ENCODE measurements around the gene CNNM4.

The CNNM4 gene

GRCh38 chr2:96853321-96853720 lies 92.6 kb downstream of the CNNM4 start:
- H3K36me3 ChIP-seq (ENCODE audit: control insufficient read depth, insufficient read depth, low read length): peaks cover 23% of the 10 kb centered on the region
- H3K9ac ChIP-seq (ENCODE audit: low read length): no peak overlapping the region
- no peak overlapping the region for H3K4me3 ChIP-seq (ENCODE audit: low read length)
- H3K27ac ChIP-seq (ENCODE audit: low read depth, low read length): no peak overlapping the region
- H3K27me3 ChIP-seq (ENCODE audit: control insufficient read depth, insufficient read depth, low read length): no peaks in the 10 kb centered on the region
- H3K4me1 ChIP-seq (ENCODE audit: control insufficient read depth, insufficient read depth, low read length): peaks cover 3% of the 10 kb centered on the region

- no peaks in the 10 kb centered on the region for H3K27me3 ChIP-seq (ENCODE audit: control insufficient read depth, insufficient read depth, low read length)
- H3K36me3 ChIP-seq (ENCODE audit: control insufficient read depth, insufficient read depth, low read length): peaks cover 29% of the 10 kb centered on the region
- H3K27ac ChIP-seq (ENCODE audit: low read depth, low read length): peak overlapping the region; percentile 83
- H3K9ac ChIP-seq (ENCODE audit: low read length): peak overlapping the region; percentile 49
- peaks cover 19% of the 10 kb centered on the region for H3K4me1 ChIP-seq (ENCODE audit: control insufficient read depth, insufficient read depth, low read length)
- H3K4me3 ChIP-seq (ENCODE audit: low read length): peak overlapping the region; percentile 71
Observed at GRCh38 chr2:96856776-96857666, 96.3 kb downstream of the CNNM4 start.

- Histone ChIP-seq H3K27ac (ENCODE audit: low read depth, low read length) (peak within 1 kb of the TSS; percentile 83), H3K4me1 (ENCODE audit: control insufficient read depth, insufficient read depth, low read length) (peaks cover 19% of the 10 kb centered on the region), H3K4me3 (ENCODE audit: low read length) (peak within 1 kb of the TSS; percentile 71), H3K9ac (ENCODE audit: low read length) (peak within 1 kb of the TSS; percentile 49), H3K27me3 (ENCODE audit: control insufficient read depth, insufficient read depth, low read length) (no peaks in the 10 kb centered on the region), H3K36me3 (ENCODE audit: control insufficient read depth, insufficient read depth, low read length) (peaks cover 33% of the 10 kb centered on the region)
Observed at GRCh38 chr2:96857667-96858372, 97.1 kb downstream of the CNNM4 start, which contains the start of gene ANKRD39. ANKRD39 (minus strand) TSS chr2:96858016; CDS start chr2:96857987, 29 bp downstream.

GRCh38 chr2:96859099-96859649 lies 98.5 kb downstream of the CNNM4 start:
- Histone ChIP-seq H3K27me3 (ENCODE audit: control insufficient read depth, insufficient read depth, low read length) (no peaks in the 10 kb centered on the region), H3K36me3 (ENCODE audit: control insufficient read depth, insufficient read depth, low read length) (peaks cover 35% of the 10 kb centered on the region), H3K4me3 (ENCODE audit: low read length) (peak overlapping the region; percentile 61), H3K4me1 (ENCODE audit: control insufficient read depth, insufficient read depth, low read length) (peaks cover 19% of the 10 kb centered on the region), H3K27ac (ENCODE audit: low read depth, low read length) (peak overlapping the region; percentile 78), H3K9ac (ENCODE audit: low read length) (no peak overlapping the region)

GRCh38 chr2:96859681-96860064 lies 99.0 kb downstream of the CNNM4 start:
- Histone ChIP-seq H3K27ac (ENCODE audit: low read depth, low read length) (peak overlapping the region; percentile 78), H3K27me3 (ENCODE audit: control insufficient read depth, insufficient read depth, low read length) (no peaks in the 10 kb centered on the region), H3K4me1 (ENCODE audit: control insufficient read depth, insufficient read depth, low read length) (peaks cover 19% of the 10 kb centered on the region), H3K9ac (ENCODE audit: low read length) (no peak overlapping the region), H3K4me3 (ENCODE audit: low read length) (no peak overlapping the region), H3K36me3 (ENCODE audit: control insufficient read depth, insufficient read depth, low read length) (peaks cover 37% of the 10 kb centered on the region)

GRCh38 chr2:96860065-96861029 lies 99.6 kb downstream of the CNNM4 start:
- H3K27ac ChIP-seq (ENCODE audit: low read depth, low read length): peak overlapping the region; percentile 78
- no peak overlapping the region for H3K4me3 ChIP-seq (ENCODE audit: low read length)
- H3K9ac ChIP-seq (ENCODE audit: low read length): no peak overlapping the region
- peaks cover 43% of the 10 kb centered on the region for H3K36me3 ChIP-seq (ENCODE audit: control insufficient read depth, insufficient read depth, low read length)
- peaks cover 19% of the 10 kb centered on the region for H3K4me1 ChIP-seq (ENCODE audit: control insufficient read depth, insufficient read depth, low read length)
- no peaks in the 10 kb centered on the region for H3K27me3 ChIP-seq (ENCODE audit: control insufficient read depth, insufficient read depth, low read length)

- no peak overlapping the region for H3K27ac ChIP-seq (ENCODE audit: low read depth, low read length)
- H3K4me1 ChIP-seq (ENCODE audit: control insufficient read depth, insufficient read depth, low read length): peaks cover 19% of the 10 kb centered on the region
- peaks cover 50% of the 10 kb centered on the region for H3K36me3 ChIP-seq (ENCODE audit: control insufficient read depth, insufficient read depth, low read length)
- H3K27me3 ChIP-seq (ENCODE audit: control insufficient read depth, insufficient read depth, low read length): no peaks in the 10 kb centered on the region
- no peak overlapping the region for H3K9ac ChIP-seq (ENCODE audit: low read length)
- H3K4me3 ChIP-seq (ENCODE audit: low read length): no peak overlapping the region
Observed at GRCh38 chr2:96861074-96861473, 100.4 kb downstream of the CNNM4 start.

Data from rectal smooth muscle tissue (tissue), 1 donor.